H9 (cell line): Measurements from ENCODE around the gene CDADC1. TPM values are rescaled to one million over a fixed set of nuclear protein-coding genes. Genes with fewer than 3 reads are reported as not detected.

Source experiments
- DNase-seq: peaks from one replicate; pipeline ENCODE4 v3.0.0-alpha.2; 2017
- H2AFZ ChIP-seq: one replicate; pipeline ENCODE4 v1.6.1; 2013; ENCODE audit warnings: mild to moderate bottlenecking, low read length, control low read depth, moderate library complexity
- H2AK5ac ChIP-seq: 2 replicates; pipeline ENCODE4 v1.6.1; 2013; ENCODE audit warnings: low read length, control low read depth, mixed read lengths; ENCODE audit not compliant: insufficient read length
- H2BK120ac ChIP-seq: one replicate; pipeline ENCODE4 v1.6.1; 2013; ENCODE audit warnings: low read depth, mild to moderate bottlenecking, low read length, control low read depth, inconsistent platforms; ENCODE audit not compliant: poor library complexity, severe bottlenecking
- H2BK12ac ChIP-seq: 2 replicates; pipeline ENCODE4 v1.6.1; 2013; ENCODE audit warnings: low read length, control low read depth, mixed read lengths, low read depth; ENCODE audit not compliant: insufficient read length
- H2BK15ac ChIP-seq: 2 replicates; pipeline ENCODE4 v1.6.1; 2013; ENCODE audit warnings: low read depth, low read length, control low read depth
- H2BK20ac ChIP-seq: one replicate; pipeline ENCODE4 v1.6.1; 2013; ENCODE audit warnings: low read depth, mild to moderate bottlenecking, low read length, control low read depth, inconsistent platforms; ENCODE audit not compliant: poor library complexity, severe bottlenecking
- H2BK5ac ChIP-seq: 2 replicates; pipeline ENCODE4 v1.6.1; 2013; ENCODE audit warnings: low read length, control low read depth, mixed read lengths; ENCODE audit not compliant: insufficient read length
- H3K14ac ChIP-seq: 2 replicates; pipeline ENCODE4 v1.6.1; 2013; ENCODE audit warnings: low read length, control low read depth; ENCODE audit not compliant: insufficient read depth
- H3K18ac ChIP-seq: 2 replicates; pipeline ENCODE4 v1.6.1; 2013; ENCODE audit warnings: low read depth, mild to moderate bottlenecking, mixed read lengths, low read length, control low read depth; ENCODE audit not compliant: insufficient read length
- H3K23ac ChIP-seq: 2 replicates; pipeline ENCODE4 v1.6.1; 2013; ENCODE audit warnings: low read length, control low read depth, mixed read lengths, low read depth; ENCODE audit not compliant: insufficient read length
- H3K23me2 ChIP-seq: 2 replicates; pipeline ENCODE4 v1.6.1; 2013; ENCODE audit warnings: low read depth, mild to moderate bottlenecking, mixed read lengths, low read length, control low read depth; ENCODE audit not compliant: insufficient read length, poor library complexity, severe bottlenecking
- H3K27ac ChIP-seq: 2 replicates; pipeline ENCODE4 v1.5.1; 2013; ENCODE audit warnings: low read length, control low read depth, mixed read lengths, low read depth; ENCODE audit not compliant: insufficient read length
- H3K27me3 ChIP-seq: 2 replicates; pipeline ENCODE4 v1.6.1; 2013; ENCODE audit warnings: low read length, control low read depth, inconsistent platforms; ENCODE audit not compliant: insufficient read depth
- H3K4ac ChIP-seq: 2 replicates; pipeline ENCODE4 v1.6.1; 2013; ENCODE audit warnings: low read depth, mild to moderate bottlenecking, control low read depth, inconsistent platforms, low read length, moderate library complexity
- H3K4me1 ChIP-seq: 2 replicates; pipeline ENCODE4 v1.6.1; 2013; ENCODE audit warnings: low read length, control low read depth, inconsistent platforms; ENCODE audit not compliant: insufficient read depth
- H3K4me2 ChIP-seq: 2 replicates; pipeline ENCODE4 v1.6.1; 2013; ENCODE audit warnings: low read length, control low read depth, mixed read lengths; ENCODE audit not compliant: insufficient read length, insufficient read depth
- H3K56ac ChIP-seq: 2 replicates; pipeline ENCODE4 v1.6.1; 2013; ENCODE audit warnings: low read depth, mild to moderate bottlenecking, mixed read lengths, low read length, control low read depth; ENCODE audit not compliant: insufficient read length
- H3K79me1 ChIP-seq: 2 replicates; pipeline ENCODE4 v1.6.1; 2013; ENCODE audit warnings: low read depth, mild to moderate bottlenecking, moderate library complexity, low read length, control low read depth, inconsistent platforms; ENCODE audit not compliant: insufficient read depth, poor library complexity, severe bottlenecking
- H3K79me2 ChIP-seq: 2 replicates; pipeline ENCODE4 v1.6.1; 2013; ENCODE audit warnings: low read length, control low read depth, inconsistent platforms; ENCODE audit not compliant: insufficient read depth
- H3K9ac ChIP-seq: 2 replicates; pipeline ENCODE4 v1.6.1; 2013; ENCODE audit warnings: low read length, control low read depth, mixed read lengths; ENCODE audit not compliant: insufficient read length; ENCODE audit errors: extremely low read depth
- H3K9me3 ChIP-seq: one replicate; pipeline ENCODE4 v1.6.1; 2013; ENCODE audit warnings: low read depth, low read length, inconsistent platforms; ENCODE audit not compliant: control insufficient read depth
- H3T11ph ChIP-seq: one replicate; pipeline ENCODE4 v1.6.1; 2013; ENCODE audit warnings: mild to moderate bottlenecking, low read length, control low read depth, inconsistent platforms
- H4K20me1 ChIP-seq: one replicate; pipeline ENCODE4 v1.6.1; 2013; ENCODE audit not compliant: control insufficient read depth, insufficient read length, insufficient read depth
- H4K5ac ChIP-seq: 2 replicates; pipeline ENCODE4 v1.6.1; 2013; ENCODE audit warnings: low read depth, mild to moderate bottlenecking, mixed read lengths, low read length, control low read depth; ENCODE audit not compliant: insufficient read length
- H4K8ac ChIP-seq: replicated peaks from 2 replicates; pipeline ENCODE4 v1.6.1; 2013; ENCODE audit warnings: low read length, control low read depth, mixed read lengths, low read depth; ENCODE audit not compliant: insufficient read length
- H4K91ac ChIP-seq: 2 replicates; pipeline ENCODE4 v1.6.1; 2013; ENCODE audit warnings: low read depth, mild to moderate bottlenecking, moderate library complexity, mixed read lengths, low read length, control low read depth; ENCODE audit not compliant: insufficient read length
- H3K27ac Mint-ChIP-seq, 3 experiments: 2 replicates in 2 of 3; 3 replicates in 1 of 3; pipeline ENCODE4 v1.8.0; 2020 to 2021; ENCODE audit warnings: mixed read lengths in 3 of 3, mild to moderate bottlenecking in 1 of 3, moderate library complexity in 1 of 3
- H3K27me3 Mint-ChIP-seq: 2 replicates; pipeline ENCODE4 v1.8.0; 2021; ENCODE audit warnings: low read depth, mild to moderate bottlenecking, moderate library complexity, mixed read lengths
- H3K36me3 Mint-ChIP-seq, 3 experiments: 2 replicates in 2 of 3; 3 replicates in 1 of 3; pipeline ENCODE4 v1.8.0; 2020 to 2021; ENCODE audit warnings: low read depth in 3 of 3, mixed read lengths in 3 of 3; ENCODE audit not compliant: insufficient read depth in 1 of 3
- H3K4me1 Mint-ChIP-seq, 2 experiments: 2 replicates each; pipeline ENCODE4 v1.8.0; 2020; ENCODE audit warnings: mixed read lengths in 2 of 2
- H3K4me3 Mint-ChIP-seq, 2 experiments: 2 replicates in 1 of 2; 3 replicates in 1 of 2; pipeline ENCODE4 v1.8.0; 2020 to 2021; ENCODE audit warnings: mild to moderate bottlenecking in 2 of 2, mixed read lengths in 2 of 2, moderate library complexity in 1 of 2
- H3K9me3 Mint-ChIP-seq, 2 experiments: 2 replicates in 1 of 2; 3 replicates in 1 of 2; pipeline ENCODE4 v1.8.0; 2020; ENCODE audit warnings: mild to moderate bottlenecking in 2 of 2, mixed read lengths in 2 of 2, moderate library complexity in 1 of 2
- CTCF ChIP-seq: fragments of 200-600 bp; sonication (generic); conservative IDR thresholded peaks from 3 replicates; pipeline ENCODE4 v1.8.0; 2021; ENCODE audit warnings: antibody characterized with exemption, mild to moderate bottlenecking
- WGBS: extraction: QIAGEN DNeasy Blood & Tissue Kit; methylation state at CpG from one replicate; pipeline ENCODE4 v1.1.7; 2013; ENCODE audit warnings: missing lambda C conversion rate, low lambda C conversion rate, mixed read lengths; ENCODE audit not compliant: insufficient read length; ENCODE audit errors: extremely low coverage; 5-methylcytosine and 5-hydroxymethylcytosine counted together
- total RNA-seq: library from RNA; stranded (reverse); gene quantifications from 2 replicates; pipeline ENCODE4 v1.2.1, GENCODE V29; 2021

Gene CDADC1
- total RNA-seq, 1 experiment from 2014 or later: 4.9 TPM

GRCh38 chr13:49303533-49304252 lies 56.0 kb downstream of the CDADC1 start:
- Histone ChIP-seq H4K5ac (no peak overlapping the region), H2AFZ (no peak overlapping the region), H2BK20ac (no peak overlapping the region), H3K56ac (no peak overlapping the region), H3K4me2 (no peak overlapping the region), H3K23me2 (no peaks in the 10 kb centered on the region), H4K91ac (no peak overlapping the region), H3K9me3 (no peaks in the 10 kb centered on the region), H3K27me3 (no peaks in the 10 kb centered on the region), H4K8ac (no peak overlapping the region), H3T11ph (no peak overlapping the region), H3K79me2 (no peaks in the 10 kb centered on the region), H3K18ac (no peak overlapping the region), H3K23ac (no peak overlapping the region), H3K4me1 (no peaks in the 10 kb centered on the region), H4K20me1 (no peaks in the 10 kb centered on the region), H2BK15ac (no peak overlapping the region), H3K27ac (no peak overlapping the region), H2BK12ac (no peak overlapping the region), H3K79me1 (no peaks in the 10 kb centered on the region), H2BK120ac (no peak overlapping the region), H3K4ac (no peak overlapping the region), H2BK5ac (no peak overlapping the region), H2AK5ac (no peak overlapping the region), H3K9ac (no peak overlapping the region), H3K14ac (no peak overlapping the region)
- no peaks in the 10 kb centered on the region for H3K9me3 Mint-ChIP-seq
- H3K27ac Mint-ChIP-seq: no peak overlapping the region
- no CpG with 5 or more reads among the region's 11 CpGs for WGBS
- peaks cover 14 to 35% of the 10 kb centered on the region in 2 experiments for H3K4me1 Mint-ChIP-seq
- H3K27me3 Mint-ChIP-seq: no peaks in the 10 kb centered on the region
- DNase-seq: no peak
- H3K36me3 Mint-ChIP-seq: no peaks in the 10 kb centered on the region
- no peak overlapping the region for H3K4me3 Mint-ChIP-seq
- TF ChIP-seq CTCF: no peak
